ENCODE measurements around the gene ALK.

ALK gene

GRCh38 chr2:29527947-29528346, 393.4 kb downstream of the ALK start:
- no peak overlapping the region for H3K4me3 ChIP-seq (ENCODE audit: low read depth, low read length)
- no peak for DNase-seq (ENCODE audit: low read depth)

DNA sequence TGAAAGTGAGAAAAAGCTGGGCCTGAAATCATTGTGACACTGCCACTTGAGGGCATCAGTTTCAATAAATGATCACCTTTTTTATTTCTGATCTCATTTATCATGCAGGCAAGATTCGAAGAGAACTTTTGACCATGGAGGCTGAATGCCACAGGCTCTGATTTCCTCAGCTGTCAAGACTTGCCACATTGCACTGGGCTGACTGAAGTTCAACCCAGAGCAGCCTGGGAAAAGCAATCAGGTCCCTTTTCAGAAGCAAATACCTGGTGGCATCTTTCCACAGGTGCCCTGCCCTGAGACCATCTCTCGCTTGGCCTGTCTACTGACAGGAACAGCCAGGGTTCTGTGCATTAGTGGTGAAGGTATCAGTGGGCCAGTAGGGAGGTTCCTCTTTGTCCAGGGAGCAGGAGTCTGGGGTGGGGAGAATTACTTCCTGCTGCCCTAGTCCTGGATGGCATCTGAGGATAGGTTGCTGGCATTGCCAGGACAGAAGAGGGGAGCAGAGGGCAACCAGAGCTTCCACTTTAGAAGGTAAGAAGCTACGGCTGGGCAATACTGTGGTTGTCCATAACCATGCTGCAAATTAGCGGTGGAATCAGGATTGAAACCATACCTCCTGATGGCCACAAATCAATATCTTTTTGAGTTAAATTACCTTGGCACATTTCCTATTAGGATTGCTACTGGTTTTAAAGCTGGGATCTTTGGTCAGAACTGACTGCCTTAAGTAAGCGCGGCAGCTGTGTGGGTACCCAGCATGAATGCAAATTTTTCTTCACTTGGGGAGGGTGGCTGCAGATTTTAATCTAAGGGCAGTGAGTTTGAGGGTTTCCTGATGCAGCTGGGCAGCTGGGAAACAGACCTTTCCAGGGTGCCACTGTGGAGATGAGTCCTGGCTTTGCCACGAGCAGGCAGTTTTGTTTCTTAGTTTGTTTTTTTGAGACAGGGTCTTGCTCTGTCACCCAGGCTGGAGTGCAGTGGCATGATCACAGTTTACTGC, 394.5 kb downstream of the ALK start:
- H3K4me3 ChIP-seq (ENCODE audit: low read depth, low read length) = no peak overlapping the region
- DNase-seq (ENCODE audit: low read depth) = no peak

- no peak for DNase-seq (ENCODE audit: low read depth)
- no peak overlapping the region for H3K4me3 ChIP-seq (ENCODE audit: low read depth, low read length)
These were observed 395.5 kb downstream of the ALK start for GRCh38 chr2:29525921-29526320.

GRCh38 chr2:29524652-29525051, 396.7 kb downstream of the ALK start:
- no peak overlapping the region for H3K4me3 ChIP-seq (ENCODE audit: low read depth, low read length)
- DNase-seq (ENCODE audit: low read depth) = no peak

GRCh38 chr2:29522951-29523669, 398.3 kb downstream of the ALK start:
- H3K4me3 ChIP-seq (ENCODE audit: low read depth, low read length) = no peak overlapping the region
- peak; percentile 55 for DNase-seq (ENCODE audit: low read depth)

GRCh38 chr2:29520001-29520400, 401.4 kb downstream of the ALK start:
- H3K4me3 ChIP-seq (ENCODE audit: low read depth, low read length) = no peak overlapping the region
- peak; percentile 34 for DNase-seq (ENCODE audit: low read depth)

DNA sequence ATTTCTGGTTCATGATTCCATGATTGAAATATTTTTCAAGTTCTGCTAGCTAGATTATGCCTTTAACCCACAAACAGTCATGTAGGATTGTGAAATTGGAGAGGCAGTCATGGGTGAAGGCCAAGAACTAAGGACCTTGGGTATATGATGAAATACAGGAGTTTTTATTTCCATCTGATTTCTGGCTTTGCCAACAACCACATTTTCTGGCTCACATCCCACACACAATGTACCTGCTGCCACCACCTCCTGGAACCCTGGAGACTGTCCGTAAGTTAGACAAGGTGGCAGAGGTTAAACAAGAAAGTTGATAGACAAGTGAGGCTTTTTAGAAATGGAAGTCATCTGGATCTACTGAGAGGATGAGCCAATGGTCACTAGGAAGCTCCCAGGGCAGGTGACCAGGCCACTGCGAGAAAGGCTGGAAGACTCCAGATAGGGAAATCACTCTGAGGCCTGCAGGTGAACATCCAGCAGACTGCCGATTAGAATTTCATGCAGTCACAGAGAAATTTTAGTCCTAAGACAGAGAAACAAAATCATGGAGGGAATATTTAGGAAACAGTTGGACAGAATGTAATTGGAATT, 402.0 kb downstream of the ALK start:
- H3K4me3 ChIP-seq (ENCODE audit: low read depth, low read length) = no peak overlapping the region
- peak; percentile 60 for DNase-seq (ENCODE audit: low read depth)

- H3K4me3 ChIP-seq (ENCODE audit: low read depth, low read length) = no peak overlapping the region
- no peak for DNase-seq (ENCODE audit: low read depth)
These were observed 402.6 kb downstream of the ALK start for GRCh38 chr2:29518646-29519337.

GRCh38 chr2:29518010-29518409, 403.4 kb downstream of the ALK start:
- H3K4me3 ChIP-seq (ENCODE audit: low read depth, low read length) = no peak overlapping the region
- no peak for DNase-seq (ENCODE audit: low read depth)

DNA sequence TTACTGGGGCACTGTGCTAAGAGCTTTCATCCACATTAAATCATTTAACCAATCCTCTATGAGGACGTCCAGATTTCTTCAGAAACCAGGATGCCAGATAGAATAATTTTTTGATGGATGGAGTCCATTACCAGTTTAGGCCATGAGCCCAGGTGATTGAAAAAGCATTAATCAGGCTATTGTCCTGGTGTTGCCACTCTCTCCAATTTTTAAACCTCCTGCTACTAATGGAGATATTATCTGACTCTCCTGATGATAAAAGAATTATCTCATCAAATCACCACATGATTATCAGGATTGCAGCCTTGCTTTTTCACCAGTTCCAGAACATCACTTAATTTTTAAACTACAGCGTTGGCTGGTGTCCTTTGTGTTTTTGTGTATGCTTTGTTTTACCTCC, 404.0 kb downstream of the ALK start:
- H3K4me3 ChIP-seq (ENCODE audit: low read depth, low read length) = no peak overlapping the region
- DNase-seq (ENCODE audit: low read depth) = no peak

- no peak overlapping the region for H3K4me3 ChIP-seq (ENCODE audit: low read depth, low read length)
- DNase-seq (ENCODE audit: low read depth) = no peak
These were observed 404.6 kb downstream of the ALK start for GRCh38 chr2:29516767-29517166.

- no peak overlapping the region for H3K4me3 ChIP-seq (ENCODE audit: low read depth, low read length)
- no peak for DNase-seq (ENCODE audit: low read depth)
These were observed 411.5 kb downstream of the ALK start for GRCh38 chr2:29509878-29510277.

DNA sequence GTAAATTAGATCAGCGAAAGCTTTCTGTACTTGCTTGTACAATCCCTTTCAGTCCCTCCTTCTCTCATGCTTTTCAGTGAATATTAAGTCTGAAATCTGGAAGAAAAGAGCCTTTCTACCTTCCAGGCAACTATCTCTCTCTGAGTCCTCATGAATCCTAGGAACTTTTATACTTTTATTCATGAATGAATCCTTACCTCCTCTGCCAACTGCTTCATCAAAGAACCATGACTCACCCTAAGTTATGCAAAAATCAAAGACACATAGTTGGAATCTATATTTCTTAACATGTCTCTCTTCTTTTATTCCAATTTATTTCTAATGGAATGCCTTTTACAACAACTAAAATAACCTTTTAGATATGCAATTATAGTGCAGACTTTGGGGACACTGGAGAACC, 412.0 kb downstream of the ALK start:
- no peak for DNase-seq (ENCODE audit: low read depth)
- no peak overlapping the region for H3K4me3 ChIP-seq (ENCODE audit: low read depth, low read length)

DNA sequence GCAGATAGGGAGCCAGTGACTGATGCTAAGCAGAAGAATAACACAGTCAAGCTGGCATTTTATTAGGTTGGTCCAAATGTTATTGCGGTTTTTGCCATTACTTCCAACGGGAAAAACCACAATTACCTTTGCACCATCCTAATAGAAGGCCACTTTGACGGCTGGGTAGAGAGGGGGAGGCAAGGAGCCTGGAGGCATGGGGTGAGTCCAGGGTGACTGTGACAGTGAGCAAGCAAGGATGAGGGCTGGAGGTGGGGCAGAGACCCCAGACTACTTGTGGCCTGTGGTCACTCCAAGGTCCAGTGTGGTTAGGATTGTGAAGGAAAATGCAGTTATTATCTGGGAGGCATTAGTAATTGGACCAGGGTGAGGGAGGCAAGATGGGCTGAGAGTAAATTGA, 416.6 kb downstream of the ALK start:
- DNase-seq (ENCODE audit: low read depth) = no peak
- H3K4me3 ChIP-seq (ENCODE audit: low read depth, low read length) = no peak overlapping the region

DNA sequence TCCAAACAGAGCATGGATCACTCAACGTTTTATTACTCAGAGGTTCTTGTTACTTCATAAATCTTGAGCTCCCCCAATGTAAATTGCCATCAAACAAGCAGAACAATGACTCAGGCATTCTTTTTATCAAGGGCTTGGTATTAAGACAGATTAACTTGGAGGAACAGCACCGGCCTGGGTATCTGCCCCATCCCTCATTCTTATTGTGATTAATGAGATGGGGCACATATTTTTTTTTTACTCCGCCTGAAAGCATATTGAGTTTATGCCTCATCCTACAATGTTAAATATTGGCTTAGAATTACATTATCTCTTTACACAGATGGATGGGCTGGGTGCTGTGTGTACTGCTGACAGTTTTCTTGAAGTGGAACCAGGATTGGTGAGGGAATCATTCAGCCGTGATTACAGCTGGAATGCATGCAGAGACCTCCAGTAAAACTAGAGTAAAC, 418.9 kb downstream of the ALK start:
- H3K4me3 ChIP-seq (ENCODE audit: low read depth, low read length) = no peak overlapping the region
- DNase-seq (ENCODE audit: low read depth) = peak; percentile 43

- no peak for DNase-seq (ENCODE audit: low read depth)
- no peak overlapping the region for H3K4me3 ChIP-seq (ENCODE audit: low read depth, low read length)
These were observed 424.0 kb downstream of the ALK start for GRCh38 chr2:29497375-29497774.

GRCh38 chr2:29496198-29496597, 425.2 kb downstream of the ALK start:
- no peak for DNase-seq (ENCODE audit: low read depth)
- H3K4me3 ChIP-seq (ENCODE audit: low read depth, low read length) = no peak overlapping the region

DNA sequence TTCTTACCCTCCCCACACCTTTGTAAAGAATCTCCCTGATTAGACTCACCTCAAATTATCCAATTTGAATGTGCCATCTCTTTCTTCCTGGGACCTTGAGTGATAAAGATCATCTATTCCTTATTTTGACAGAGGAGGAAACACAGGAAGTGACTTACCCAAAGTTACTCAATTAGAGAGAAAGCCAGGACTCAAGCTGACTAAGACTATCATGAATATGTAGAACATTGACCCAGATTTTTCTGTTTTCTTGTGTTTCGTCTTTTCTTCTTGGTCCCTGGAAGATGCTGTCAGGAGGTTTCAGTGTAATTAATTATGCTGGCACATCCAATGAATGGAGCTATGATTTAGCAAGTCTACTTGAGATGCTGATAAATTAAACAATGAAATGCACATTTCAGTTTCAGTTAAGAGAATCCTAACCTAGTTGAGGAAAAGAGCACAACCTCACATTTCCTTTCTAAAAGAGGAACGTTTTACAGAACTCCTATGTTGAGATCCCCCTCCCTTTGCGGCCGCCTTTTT, 425.8 kb downstream of the ALK start:
- DNase-seq (ENCODE audit: low read depth) = no peak
- no peak overlapping the region for H3K4me3 ChIP-seq (ENCODE audit: low read depth, low read length)

- H3K4me3 ChIP-seq (ENCODE audit: low read depth, low read length) = no peak overlapping the region
- no peak for DNase-seq (ENCODE audit: low read depth)
These were observed 426.3 kb downstream of the ALK start for GRCh38 chr2:29495068-29495467.
